Gastrocnemius medialis (tissue), 4 donors: ENCODE measurements around the gene ANXA2. TPM values are rescaled to one million over a fixed set of nuclear protein-coding genes. Genes with fewer than 3 reads are reported as not detected.

Experiments
- ATAC-seq, 2 donors: fragments of 150-250 bp; one replicate each; pipeline ENCODE4 v1.9.1; 2016
- DNase-seq, 2 donors: peaks; one replicate each; pipeline ENCODE4 v3.0.0-alpha.2; 2019
- H3K27ac ChIP-seq, 4 donors: fragments of 200-600 bp; sonication (generic); 1 replicate in 1 of 4; 2 replicates in 3 of 4; pipeline ENCODE4 v1.5.1; 2016 to 2018; ENCODE audit warnings: mild to moderate bottlenecking in 2 of 4, moderate library complexity in 1 of 4
- H3K27me3 ChIP-seq, 3 donors: fragments of 200-600 bp; sonication (generic) in 2 of 3; 1 replicate in 1 of 3; 2 replicates in 2 of 3; pipeline versions ENCODE4 v1.5.1 to v1.6.0; 2016 to 2019; ENCODE audit warnings: mild to moderate bottlenecking in 1 of 3, moderate library complexity in 1 of 3
- H3K36me3 ChIP-seq, 2 donors: fragments of 200-600 bp; sonication (generic) in 1 of 2; one replicate each; pipeline ENCODE4 v1.5.1; 2017 to 2018
- H3K4me1 ChIP-seq, 2 donors: fragments of 200-600 bp; sonication (generic) in 1 of 2; one replicate each; pipeline ENCODE4 v1.5.1; 2016 to 2017; ENCODE audit warnings: mild to moderate bottlenecking in 2 of 2
- H3K4me3 ChIP-seq, 4 donors: fragments of 200-600 bp; sonication (generic) in 3 of 4; 1 replicate in 1 of 4; 2 replicates in 3 of 4; pipeline ENCODE4 v1.5.1; 2016 to 2019; ENCODE audit warnings: mild to moderate bottlenecking in 2 of 4
- H3K9me3 ChIP-seq, 3 donors: fragments of 200-600 bp; sonication (generic) in 2 of 3; 1 replicate in 1 of 3; 2 replicates in 2 of 3; pipeline ENCODE4 v1.5.1; 2016 to 2019
- CTCF ChIP-seq, 5 experiments: fragments of 450-650 bp in 3 of 5; fragments of 200-600 bp in 2 of 5; sonication (generic) in 2 of 5; IDR thresholded peaks in 4 of 5; conservative IDR thresholded peaks in 1 of 5; 1 replicate in 4 of 5; 2 replicates in 1 of 5; pipeline ENCODE4 v1.5.1; 2016 to 2019; ENCODE audit warnings: antibody characterized with exemption in 5 of 5, mild to moderate bottlenecking in 3 of 5, moderate library complexity in 3 of 5
- POLR2A ChIP-seq, 2 donors: fragments of 450-650 bp; IDR thresholded peaks; one replicate each; pipeline ENCODE4 v1.6.1; 2017; ENCODE audit warnings: antibody characterized with exemption in 2 of 2, mild to moderate bottlenecking in 2 of 2, moderate library complexity in 2 of 2
- in situ Hi-C, 4 donors: fragments of 200-750 bp; cut with MboI; loops; one replicate each; pipeline versions ENCODE4 v1.15.0 to v1.8.0; 2017; ENCODE audit warnings: low sequenced_read_pairs in 4 of 4
- intact Hi-C: fragments of 100-400 bp; cut with DNase I; formaldehyde crosslinking; loops from one replicate; pipeline ENCODE4 v1.15.1; 2023; ENCODE audit warnings: low total_unique reads
- total RNA-seq, 4 donors: library from RNA; depleted of rRNA; stranded (reverse); fragments of >200 nt; gene quantifications; one replicate each; pipeline versions ENCODE4 v1.1.0 to v1.2.3, GENCODE V29; 2016

ANXA2 gene
- total RNA-seq, 4 donors from 2014 or later, result 266 to 386 (median 323) TPM

- H3K4me3 ChIP-seq, result no peak overlapping the region
- TF ChIP-seq POLR2A (IDR thresholded peaks at IDR 0.05), result no peak
- no peak for TF ChIP-seq CTCF (IDR thresholded peaks at IDR 0.05 in 4 of 5, conservative IDR thresholded peaks at IDR 0.05 in 1 of 5)
- DNase-seq (no peak), ATAC-seq (no peak)
- H3K27me3 ChIP-seq, result no peaks in the 10 kb centered on the region
- H3K9me3 ChIP-seq, result no peaks in the 10 kb centered on the region
- peaks cover 0 to 68% of the 10 kb centered on the region in 2 donors for H3K36me3 ChIP-seq
- H3K27ac ChIP-seq, result no peak overlapping the region
- H3K4me1 ChIP-seq, result no peaks in the 10 kb centered on the region
- in situ Hi-C loops, result loop anchor here in 1 of 4 donors (25.0 kb wide), 1 partner anchor 109 kb away; no protein-coding TSS in a partner anchor
- intact Hi-C loops, result no loop called here
Measured at GRCh38 chr15:60346653-60347052, 51.1 kb downstream of the ANXA2 start.

DNA sequence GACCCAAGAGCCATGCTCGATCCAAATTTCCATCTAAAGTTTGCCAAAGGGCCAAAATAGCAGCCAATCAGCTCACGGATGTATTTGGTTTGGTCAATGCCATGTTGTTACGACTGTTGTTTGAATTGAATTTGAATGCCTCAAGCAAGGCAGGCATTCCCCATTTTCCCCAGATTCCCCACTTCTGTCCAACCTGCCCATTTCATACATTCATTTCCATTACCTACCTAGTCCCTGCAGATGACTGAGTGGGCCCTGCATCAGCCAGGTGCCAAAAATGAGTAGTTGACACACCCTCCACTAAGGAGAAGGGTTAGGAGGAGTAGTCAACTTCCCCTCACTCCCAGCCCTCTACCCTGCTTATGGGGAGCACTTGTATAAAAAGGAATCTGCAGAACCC, 51.7 kb downstream of the ANXA2 start:
- Histone ChIP-seq H3K4me3 (no peak overlapping the region), H3K4me1 (no peaks in the 10 kb centered on the region), H3K27ac (no peak overlapping the region), H3K36me3 (peaks cover 0 to 63% of the 10 kb centered on the region in 2 donors), H3K9me3 (no peaks in the 10 kb centered on the region), H3K27me3 (no peaks in the 10 kb centered on the region)
- no peak for DNase-seq
- TF ChIP-seq POLR2A (IDR thresholded peaks at IDR 0.05) (no peak), CTCF (IDR thresholded peaks at IDR 0.05 in 4 of 5, conservative IDR thresholded peaks at IDR 0.05 in 1 of 5) (no peak)
- intact Hi-C loops (no loop called here), in situ Hi-C loops (loop anchor here in 1 of 4 donors (25.0 kb wide), 1 partner anchor 109 kb away; no protein-coding TSS in a partner anchor)
- ATAC-seq, result no peak

- no peaks in the 10 kb centered on the region for H3K27me3 ChIP-seq
- peaks cover 0 to 3% of the 10 kb centered on the region in 2 donors for H3K4me1 ChIP-seq
- TF ChIP-seq POLR2A (IDR thresholded peaks at IDR 0.05), result no peak
- no peak overlapping the region for H3K4me3 ChIP-seq
- ATAC-seq, result no peak
- no peak overlapping the region for H3K27ac ChIP-seq
- peaks cover 0 to 58% of the 10 kb centered on the region in 2 donors for H3K36me3 ChIP-seq
- in situ Hi-C loops, result loop anchor here in 1 of 4 donors (25.0 kb wide), 1 partner anchor 108 kb away; no protein-coding TSS in a partner anchor
- no peaks in the 10 kb centered on the region for H3K9me3 ChIP-seq
- DNase-seq, result no peak
- intact Hi-C loops, result no loop called here
Measured at GRCh38 chr15:60345598-60345997, 52.2 kb downstream of the ANXA2 start.

GRCh38 chr15:60344987-60345386, 52.8 kb downstream of the ANXA2 start:
- TF ChIP-seq POLR2A (IDR thresholded peaks at IDR 0.05), result no peak
- TF ChIP-seq CTCF (IDR thresholded peaks at IDR 0.05 in 4 of 5, conservative IDR thresholded peaks at IDR 0.05 in 1 of 5), result no peak
- peaks cover 0 to 52% of the 10 kb centered on the region in 2 donors for H3K36me3 ChIP-seq
- no peak overlapping the region for H3K4me3 ChIP-seq
- in situ Hi-C loops, result loop anchor here in 1 of 4 donors (25.0 kb wide), 1 partner anchor 108 kb away; no protein-coding TSS in a partner anchor
- ATAC-seq (no peak), DNase-seq (no peak)
- no peaks in the 10 kb centered on the region for H3K9me3 ChIP-seq
- H3K4me1 ChIP-seq, result peaks cover 0 to 4% of the 10 kb centered on the region in 2 donors
- no peaks in the 10 kb centered on the region for H3K27me3 ChIP-seq
- intact Hi-C loops, result no loop called here
- H3K27ac ChIP-seq, result no peak overlapping the region

GRCh38 chr15:60344461-60344860, 53.3 kb downstream of the ANXA2 start:
- ATAC-seq (no peak), DNase-seq (no peak)
- Histone ChIP-seq H3K9me3 (no peaks in the 10 kb centered on the region), H3K36me3 (peaks cover 0 to 50% of the 10 kb centered on the region in 2 donors), H3K4me3 (no peak overlapping the region), H3K4me1 (peaks cover 0 to 4% of the 10 kb centered on the region in 2 donors), H3K27me3 (no peaks in the 10 kb centered on the region), H3K27ac (no peak overlapping the region)
- TF ChIP-seq POLR2A (IDR thresholded peaks at IDR 0.05) (no peak), CTCF (IDR thresholded peaks at IDR 0.05 in 4 of 5, conservative IDR thresholded peaks at IDR 0.05 in 1 of 5) (no peak)
- intact Hi-C loops, result no loop called here
- in situ Hi-C loops, result loop anchor here in 1 of 4 donors (25.0 kb wide), 1 partner anchor 107 kb away; no protein-coding TSS in a partner anchor
